DOHH2 (cell line): ENCODE results near the gene OCA2.

Experiments used
- H3F3A ChIP-seq: fragments of 200-600 bp; sonication (generic), shearing (Covaris generic); 2 replicates; pipeline ENCODE4 v1.6.0; 2016; ENCODE audit warnings: antibody characterized with exemption, mild to moderate bottlenecking; ENCODE audit not compliant: control insufficient read depth, insufficient read depth
- H3K27ac ChIP-seq: fragments of 200-600 bp; sonication (generic); 2 replicates; pipeline ENCODE4 v1.5.1; 2014; ENCODE audit warnings: low read depth, mild to moderate bottlenecking, low read length, moderate library complexity
- H3K27me3 ChIP-seq: fragments of 200-600 bp; sonication (generic); 2 replicates; pipeline ENCODE4 v1.6.1; 2014; ENCODE audit warnings: mild to moderate bottlenecking, low read length, mixed read lengths; ENCODE audit not compliant: control insufficient read depth
- H3K36me3 ChIP-seq: fragments of 200-600 bp; sonication (generic); 2 replicates; pipeline ENCODE4 v1.6.1; 2014; ENCODE audit warnings: mild to moderate bottlenecking, low read length, moderate library complexity, mixed read lengths; ENCODE audit not compliant: control insufficient read depth
- H3K4me1 ChIP-seq: fragments of 200-600 bp; sonication (generic); 2 replicates; pipeline ENCODE4 v1.6.1; 2014; ENCODE audit warnings: mild to moderate bottlenecking, low read length, mixed read lengths; ENCODE audit not compliant: control insufficient read depth
- H3K4me2 ChIP-seq: fragments of 200-600 bp; sonication (generic); 2 replicates; pipeline ENCODE4 v1.6.0; 2014; ENCODE audit warnings: mild to moderate bottlenecking, low read length, moderate library complexity
- H3K4me3 ChIP-seq: fragments of 200-600 bp; sonication (generic); 2 replicates; pipeline ENCODE4 v1.5.1; 2014; ENCODE audit warnings: mild to moderate bottlenecking, low read length, mixed read lengths
- H3K79me2 ChIP-seq: fragments of 200-600 bp; sonication (generic); 2 replicates; pipeline ENCODE4 v1.6.1; 2014; ENCODE audit warnings: mild to moderate bottlenecking, low read length, mixed read lengths; ENCODE audit not compliant: control insufficient read depth
- H3K9me2 ChIP-seq: fragments of 200-600 bp; sonication (generic); replicated peaks from 2 replicates; pipeline ENCODE4 v1.6.1; 2014; ENCODE audit warnings: mild to moderate bottlenecking, low read length, mixed read lengths; ENCODE audit not compliant: control insufficient read depth
- H3K9me3 ChIP-seq: fragments of 200-600 bp; sonication (generic); 2 replicates; pipeline ENCODE4 v1.6.1; 2014; ENCODE audit warnings: antibody characterized with exemption, low read length, mixed read lengths; ENCODE audit not compliant: control insufficient read depth, insufficient read depth
- H4K20me1 ChIP-seq: fragments of 200-600 bp; sonication (generic); 2 replicates; pipeline ENCODE4 v1.6.0; 2014; ENCODE audit warnings: low read depth, mild to moderate bottlenecking, antibody characterized with exemption, low read length, moderate library complexity; ENCODE audit not compliant: control insufficient read depth, insufficient read depth
- EZH2phosphoT487 ChIP-seq: fragments of 200-600 bp; sonication (generic); IDR thresholded peaks from 2 replicates; pipeline ENCODE4 v1.6.1; 2017; ENCODE audit warnings: borderline replicate concordance, mild to moderate bottlenecking, antibody characterized with exemption, low read length, moderate library complexity, mixed read lengths
- TF ChIP-seq, protein P1 (sequence below): fragments of 200-600 bp; sonication (generic); IDR thresholded peaks from one replicate; pipeline ENCODE4 v1.5.1; 2014; ENCODE audit warnings: antibody characterized with exemption, mild to moderate bottlenecking, low read depth, low read length; ENCODE audit not compliant: poor library complexity, severe bottlenecking

The OCA2 gene

DNA sequence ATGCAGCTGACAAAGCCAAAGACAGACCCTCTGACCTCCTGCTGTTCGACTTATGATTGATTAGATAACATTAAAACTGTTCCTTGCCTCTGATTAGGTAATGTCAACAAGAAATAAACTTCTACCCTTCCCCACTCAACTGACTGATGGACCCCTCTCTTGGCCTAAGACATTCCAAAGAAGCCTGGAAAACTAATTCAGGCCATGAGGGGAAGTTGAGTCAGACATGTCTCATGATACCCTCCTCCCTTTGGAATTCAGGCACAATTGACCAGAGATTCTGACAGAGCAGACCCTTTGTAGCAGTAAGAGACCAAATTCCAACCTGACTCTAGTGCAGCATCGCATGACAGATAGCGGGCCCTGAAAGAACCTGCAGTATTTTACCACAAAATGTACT lies 354.5 kb downstream of the OCA2 start:
- H3K27ac ChIP-seq: no peak overlapping the region
- H3K27me3 ChIP-seq: no peaks in the 10 kb centered on the region
- no peaks in the 10 kb centered on the region for H3K79me2 ChIP-seq
- H3K9me2 ChIP-seq: no peaks in the 10 kb centered on the region
- H3F3A ChIP-seq: no peaks in the 10 kb centered on the region
- peaks cover 22% of the 10 kb centered on the region; the same call in 1 of the 2 replicates for H3K9me3 ChIP-seq
- no peaks in the 10 kb centered on the region for H3K4me1 ChIP-seq
- H3K4me2 ChIP-seq: no peak overlapping the region
- no peaks in the 10 kb centered on the region for H3K36me3 ChIP-seq
- no peaks in the 10 kb centered on the region for H4K20me1 ChIP-seq
- no peak overlapping the region for H3K4me3 ChIP-seq
- TF ChIP-seq EZH2phosphoT487: no peak
- TF ChIP-seq, protein P1, sequence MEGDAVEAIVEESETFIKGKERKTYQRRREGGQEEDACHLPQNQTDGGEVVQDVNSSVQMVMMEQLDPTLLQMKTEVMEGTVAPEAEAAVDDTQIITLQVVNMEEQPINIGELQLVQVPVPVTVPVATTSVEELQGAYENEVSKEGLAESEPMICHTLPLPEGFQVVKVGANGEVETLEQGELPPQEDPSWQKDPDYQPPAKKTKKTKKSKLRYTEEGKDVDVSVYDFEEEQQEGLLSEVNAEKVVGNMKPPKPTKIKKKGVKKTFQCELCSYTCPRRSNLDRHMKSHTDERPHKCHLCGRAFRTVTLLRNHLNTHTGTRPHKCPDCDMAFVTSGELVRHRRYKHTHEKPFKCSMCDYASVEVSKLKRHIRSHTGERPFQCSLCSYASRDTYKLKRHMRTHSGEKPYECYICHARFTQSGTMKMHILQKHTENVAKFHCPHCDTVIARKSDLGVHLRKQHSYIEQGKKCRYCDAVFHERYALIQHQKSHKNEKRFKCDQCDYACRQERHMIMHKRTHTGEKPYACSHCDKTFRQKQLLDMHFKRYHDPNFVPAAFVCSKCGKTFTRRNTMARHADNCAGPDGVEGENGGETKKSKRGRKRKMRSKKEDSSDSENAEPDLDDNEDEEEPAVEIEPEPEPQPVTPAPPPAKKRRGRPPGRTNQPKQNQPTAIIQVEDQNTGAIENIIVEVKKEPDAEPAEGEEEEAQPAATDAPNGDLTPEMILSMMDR: no peak

DNA sequence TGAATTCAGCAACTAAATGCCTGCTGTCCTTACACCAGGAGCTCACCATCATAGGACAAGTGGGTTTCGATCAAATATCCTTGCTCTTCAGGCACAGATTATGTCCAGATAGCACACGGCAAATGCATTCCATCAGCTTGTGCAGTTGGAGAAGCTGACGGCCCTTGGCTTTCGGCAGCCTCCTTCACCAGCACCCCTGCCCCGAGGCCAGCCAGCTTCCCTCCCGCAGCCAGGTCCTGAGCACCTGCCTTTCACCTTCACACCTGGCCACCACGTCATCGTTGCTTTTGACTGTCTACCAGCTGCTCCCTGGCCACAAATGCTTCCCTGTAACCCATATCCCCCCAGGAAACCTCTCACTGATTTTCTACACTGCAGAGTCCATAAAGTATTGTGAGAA lies 355.5 kb downstream of the OCA2 start:
- peaks cover 26% of the 10 kb centered on the region; the same call in 1 of the 2 replicates for H3K9me3 ChIP-seq

DNA sequence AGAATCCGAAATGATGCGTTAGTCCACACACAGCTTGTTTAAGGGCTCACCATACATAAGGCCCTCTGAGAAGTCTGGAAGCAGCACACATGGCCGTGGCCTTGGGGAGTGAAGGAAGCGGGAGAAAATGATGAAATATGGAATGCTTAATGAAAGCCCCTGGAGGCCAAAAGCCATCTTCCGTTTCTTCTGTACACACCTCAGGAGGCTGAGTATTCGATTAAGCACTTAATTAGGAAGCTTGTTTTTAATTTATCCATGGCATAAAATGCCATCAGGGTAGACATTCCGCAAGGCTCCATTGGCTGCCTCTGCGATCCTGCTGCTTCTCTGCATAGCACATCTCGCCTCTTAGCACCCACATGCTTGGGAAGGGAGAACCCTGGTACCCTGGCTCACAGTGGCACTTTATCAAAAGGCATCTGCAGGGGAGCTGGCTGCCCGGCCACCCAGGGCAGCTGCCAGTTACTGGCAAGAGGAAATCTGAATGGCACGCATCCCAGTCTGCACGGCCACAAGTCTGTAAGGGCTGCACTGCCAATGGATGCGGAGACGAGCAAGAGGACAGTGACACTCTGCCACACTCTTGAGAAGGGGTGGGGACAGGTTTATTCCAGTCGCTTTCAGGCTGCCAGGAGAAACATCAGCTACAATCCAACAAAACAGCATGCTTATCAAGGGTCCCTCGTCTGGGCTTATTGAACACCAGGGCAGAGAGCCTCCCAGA lies 356.2 kb downstream of the OCA2 start:
- H3K36me3 ChIP-seq: no peaks in the 10 kb centered on the region
- peaks cover 22% of the 10 kb centered on the region; the same call in 1 of the 2 replicates for H3K9me3 ChIP-seq
- H3K79me2 ChIP-seq: no peaks in the 10 kb centered on the region
- H3K4me3 ChIP-seq: no peak overlapping the region
- no peaks in the 10 kb centered on the region for H3F3A ChIP-seq
- H3K27ac ChIP-seq: no peak overlapping the region
- H3K27me3 ChIP-seq: no peaks in the 10 kb centered on the region
- H3K4me1 ChIP-seq: no peaks in the 10 kb centered on the region
- H3K9me2 ChIP-seq: no peaks in the 10 kb centered on the region
- no peak for TF ChIP-seq EZH2phosphoT487
- TF ChIP-seq, protein P1: no peak
- no peaks in the 10 kb centered on the region for H4K20me1 ChIP-seq
- no peak overlapping the region for H3K4me2 ChIP-seq

More for the DNA sequence above, 355.5 kb downstream of the OCA2 start:
- Histone ChIP-seq H3K79me2 (no peaks in the 10 kb centered on the region), H3K4me1 (no peaks in the 10 kb centered on the region), H3K36me3 (no peaks in the 10 kb centered on the region), H3K27me3 (no peaks in the 10 kb centered on the region), H3K4me2 (no peak overlapping the region), H3F3A (no peaks in the 10 kb centered on the region), H4K20me1 (no peaks in the 10 kb centered on the region), H3K4me3 (no peak overlapping the region), H3K9me2 (no peaks in the 10 kb centered on the region), H3K27ac (no peak overlapping the region)
- TF ChIP-seq, protein P1: no peak
- TF ChIP-seq EZH2phosphoT487: no peak
